Testis (tissue), 3 donors: ENCODE measurements around the gene EEF2K. TPM values are rescaled to one million over a fixed set of nuclear protein-coding genes. Genes with fewer than 3 reads are reported as not detected.
A peak's percentile ranks its signal among the peaks of the same experiment; 100 is the strongest.

ENCODE experiments used
- DNase-seq: peaks from one replicate; pipeline ENCODE4 v3.0.0-alpha.2; 2019
- H3K27ac ChIP-seq, 2 donors: fragments of 200-600 bp; sonication (generic); one replicate each; pipeline ENCODE4 v1.5.1; 2019
- H3K27me3 ChIP-seq: fragments of 200-600 bp; sonication (generic); one replicate; pipeline ENCODE4 v1.5.1; 2019
- H3K36me3 ChIP-seq: fragments of 200-600 bp; sonication (generic); one replicate; pipeline ENCODE4 v1.5.1; 2017; ENCODE audit warnings: low read depth; ENCODE audit errors: missing control alignments
- H3K4me1 ChIP-seq: fragments of 200-600 bp; sonication (generic); one replicate; pipeline ENCODE4 v1.5.1; 2019
- H3K4me3 ChIP-seq, 2 donors: fragments of 200-600 bp; sonication (generic); one replicate each; pipeline ENCODE4 v1.5.1; 2017 to 2019
- H3K9me3 ChIP-seq: fragments of 200-600 bp; sonication (generic); one replicate; pipeline ENCODE4 v1.5.1; 2017
- CTCF ChIP-seq, 3 experiments: fragments of 450-650 bp in 2 of 3; fragments of 200-600 bp in 1 of 3; sonication (generic) in 1 of 3; IDR thresholded peaks; one replicate each; pipeline ENCODE4 v1.5.1; 2016 to 2019; ENCODE audit warnings: antibody characterized with exemption in 3 of 3, mild to moderate bottlenecking in 2 of 3, moderate library complexity in 1 of 3
- POLR2A ChIP-seq: fragments of 450-650 bp; IDR thresholded peaks from one replicate; pipeline ENCODE4 v1.6.1; 2017; ENCODE audit warnings: antibody characterized with exemption, mild to moderate bottlenecking, moderate library complexity
- WGBS, 2 donors: methylation state at CpG; one replicate each; pipeline ENCODE4 v1.1.5; 2018; 5-methylcytosine and 5-hydroxymethylcytosine counted together
- intact Hi-C: fragments of 100-400 bp; cut with DNase I; formaldehyde crosslinking; loops from one replicate; pipeline ENCODE4 v1.15.1; 2023; ENCODE audit warnings: low total_unique reads
- polyA plus RNA-seq: library from polyadenylated mRNA; stranded (reverse); fragments of 350-450 nt; fragmentation: Illumina TruSeq; extraction: RNeasy Lipid Tissue Mini Kit (QIAGEN cat#74804); gene quantifications from one replicate; pipeline ENCODE4 v1.2.3, GENCODE V29; 2014; ENCODE audit warnings: low read depth, low replicate concordance; ENCODE audit not compliant: insufficient read depth
- total RNA-seq, 2 donors: library from RNA; depleted of rRNA; stranded (reverse); fragments of >200 nt; gene quantifications; one replicate each; pipeline ENCODE4 v1.2.3, GENCODE V29; 2016

The EEF2K gene
- total and polyA plus RNA-seq, 3 donors from 2014 or later, result 6.6 to 11.1 (median 10.2) TPM

DNA sequence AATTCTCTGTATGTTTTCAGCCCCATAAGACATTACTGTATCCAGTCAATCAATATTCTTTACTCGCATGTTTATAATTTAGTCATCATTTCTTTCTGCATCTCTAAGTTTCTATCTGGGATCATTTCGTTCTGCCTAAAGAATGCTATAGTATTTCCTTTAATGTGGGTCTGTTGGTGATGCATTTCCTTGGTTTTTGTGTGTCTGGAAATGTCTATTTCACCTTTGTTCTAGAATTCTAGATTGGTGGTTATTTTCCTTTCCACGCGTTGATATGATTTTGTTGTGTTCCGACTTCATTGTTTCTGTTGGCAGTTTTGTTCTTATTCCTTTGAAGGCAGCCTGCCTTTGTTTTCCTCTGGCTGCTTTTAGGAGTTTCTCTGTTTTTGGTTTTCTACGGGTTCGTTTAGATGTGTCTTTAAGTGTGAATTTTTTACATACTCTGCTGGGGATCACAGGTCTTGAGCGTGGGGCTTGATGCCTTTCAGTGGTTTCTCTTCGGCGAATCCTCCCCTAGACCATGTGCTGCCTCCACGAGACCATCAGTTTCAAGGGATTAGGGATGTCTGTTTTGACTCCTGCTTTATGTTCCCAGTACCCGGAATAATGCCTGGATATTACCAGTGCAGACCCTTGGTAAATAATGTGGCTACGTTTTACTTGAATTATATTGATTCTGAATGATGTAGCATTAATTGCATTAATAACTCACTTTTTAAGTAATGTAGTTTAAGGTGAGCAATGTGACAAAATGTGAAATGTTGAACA, 114.7 kb downstream of the EEF2K start:
- Histone ChIP-seq H3K27me3 (no peaks in the 10 kb centered on the region), H3K36me3 (no peaks in the 10 kb centered on the region), H3K4me1 (no peaks in the 10 kb centered on the region), H3K9me3 (no peaks in the 10 kb centered on the region), H3K4me3 (no peak overlapping the region), H3K27ac (no peak overlapping the region)
- 69 to 77% methylated on average over 13 of the region's 13 CpGs for WGBS, 2 donors
- no peak for DNase-seq
- no peak for TF ChIP-seq CTCF (IDR thresholded peaks at IDR 0.05)
- no peak for TF ChIP-seq POLR2A
- intact Hi-C loops, result no loop called here

- peak; percentile 71 to 89 (median 87) for TF ChIP-seq CTCF (IDR thresholded peaks at IDR 0.05)
- TF ChIP-seq POLR2A, result no peak
- H3K27ac ChIP-seq, result no peak overlapping the region
- H3K27me3 ChIP-seq, result no peaks in the 10 kb centered on the region
- H3K36me3 ChIP-seq, result no peaks in the 10 kb centered on the region
- peak; percentile 85 for DNase-seq
- no peaks in the 10 kb centered on the region for H3K4me1 ChIP-seq
- no peak overlapping the region for H3K4me3 ChIP-seq
- 36 to 62% methylated on average over 10 to 16 of the region's 16 CpGs for WGBS, 2 donors
- intact Hi-C loops, result no loop called here
- H3K9me3 ChIP-seq, result no peaks in the 10 kb centered on the region
Observed at GRCh38 chr16:22321340-22322001, 115.4 kb downstream of the EEF2K start.

GRCh38 chr16:22322021-22322471, 116.0 kb downstream of the EEF2K start:
- H3K4me1 ChIP-seq, result no peaks in the 10 kb centered on the region
- DNase-seq, result no peak
- H3K4me3 ChIP-seq, result no peak overlapping the region
- no peak overlapping the region for H3K27ac ChIP-seq
- TF ChIP-seq POLR2A (no peak), CTCF (IDR thresholded peaks at IDR 0.05) (no peak)
- H3K27me3 ChIP-seq, result no peaks in the 10 kb centered on the region
- no peaks in the 10 kb centered on the region for H3K9me3 ChIP-seq
- intact Hi-C loops, result no loop called here
- no peaks in the 10 kb centered on the region for H3K36me3 ChIP-seq
- 80 to 100% methylated on average over 2 to 11 of the region's 11 CpGs for WGBS, 2 donors

GRCh38 chr16:22322741-22323140, 116.7 kb downstream of the EEF2K start:
- Histone ChIP-seq H3K27me3 (no peaks in the 10 kb centered on the region), H3K4me1 (no peaks in the 10 kb centered on the region), H3K4me3 (no peak overlapping the region), H3K36me3 (no peaks in the 10 kb centered on the region), H3K27ac (no peak overlapping the region), H3K9me3 (no peaks in the 10 kb centered on the region)
- WGBS, 2 donors, result 94 to 96% methylated on average over 17 of the region's 17 CpGs
- TF ChIP-seq POLR2A (no peak), CTCF (IDR thresholded peaks at IDR 0.05) (no peak)
- DNase-seq, result no peak
- intact Hi-C loops, result no loop called here
